Measurements from ENCODE around the gene TMEM51.

TMEM51 gene

DNA sequence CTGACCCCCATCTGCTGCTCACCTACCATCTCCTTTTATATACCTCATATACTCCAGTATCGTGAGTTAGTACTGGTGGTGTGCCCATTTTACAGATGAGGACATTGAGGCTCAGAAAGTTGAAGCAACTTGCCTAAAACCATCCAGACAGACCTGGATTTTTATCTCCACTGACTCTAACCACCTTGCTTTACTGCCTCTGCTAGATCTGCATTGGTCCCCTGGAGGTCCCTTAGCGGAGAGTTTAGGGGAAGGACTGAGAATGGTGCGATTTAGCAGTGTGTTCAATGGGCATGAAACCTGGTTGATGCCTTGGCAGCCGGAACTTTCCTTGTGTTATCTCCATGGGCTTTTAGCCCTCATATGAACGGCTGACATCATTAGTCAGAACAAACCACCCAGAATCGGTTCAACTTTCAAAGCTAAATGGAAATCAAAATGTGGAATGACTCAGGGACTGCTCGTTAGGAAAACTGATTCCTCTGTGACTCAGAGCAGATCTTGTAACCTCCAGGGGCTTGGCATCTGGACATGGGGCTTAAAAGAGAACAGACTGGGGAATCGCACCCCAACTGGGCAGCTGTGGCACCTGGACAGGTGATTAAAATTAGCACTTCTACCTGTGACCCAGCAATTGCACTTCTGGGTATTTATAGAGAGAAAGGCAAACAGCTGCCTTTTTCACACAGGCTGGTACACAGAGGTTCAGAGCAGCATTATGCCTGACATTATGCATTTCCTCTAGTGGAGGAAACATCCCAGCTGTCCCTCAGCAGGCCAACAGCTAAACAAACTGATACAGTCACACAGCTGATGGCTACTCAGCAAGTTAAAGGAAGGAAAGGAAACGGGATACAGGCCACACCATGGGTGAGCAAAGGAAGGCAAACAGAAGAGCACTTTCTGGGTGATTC lies 25.3 kb downstream of the TMEM51 start:
- no peaks in the 10 kb centered on the region for H3K9me3 ChIP-seq (ENCODE audit: control insufficient read depth, insufficient read depth, low read length)
- H3K27ac ChIP-seq (ENCODE audit: low read depth, low read length) = peak overlapping the region; percentile 75
- H3K4me1 ChIP-seq (ENCODE audit: control insufficient read depth, insufficient read depth, low read length) = peaks cover 7% of the 10 kb centered on the region; the same call in 1 of the 2 replicates
- no peaks in the 10 kb centered on the region for H3K27me3 ChIP-seq (ENCODE audit: control insufficient read depth, insufficient read depth, low read length)
- H3K9ac ChIP-seq (ENCODE audit: low read depth, low read length) = no peak overlapping the region
- H3K4me3 ChIP-seq (ENCODE audit: low read depth, low read length) = no peak overlapping the region
- no peaks in the 10 kb centered on the region for H3K36me3 ChIP-seq (ENCODE audit: control insufficient read depth, insufficient read depth, low read length)

DNA sequence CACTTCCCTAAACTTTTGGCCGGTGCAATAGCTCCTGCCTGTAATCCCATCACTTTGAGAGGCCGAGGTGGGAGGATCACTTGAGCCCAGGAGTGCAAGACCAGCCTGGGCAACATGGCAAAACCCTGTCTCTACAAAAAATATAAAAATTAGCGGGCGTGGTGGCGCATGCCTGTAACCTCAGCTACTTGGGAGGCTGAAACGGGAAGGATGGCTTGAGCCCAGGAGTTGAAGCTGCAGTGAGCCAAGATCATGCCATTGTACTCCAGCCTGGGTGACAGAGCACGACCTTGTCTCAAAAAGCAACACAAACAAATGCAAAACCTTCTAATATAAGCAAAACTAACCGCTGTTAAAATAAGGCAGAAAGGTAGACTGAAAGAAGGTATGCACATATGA lies 25.9 kb downstream of the TMEM51 start:
- Histone ChIP-seq H3K9me3 (ENCODE audit: control insufficient read depth, insufficient read depth, low read length) (no peaks in the 10 kb centered on the region), H3K4me1 (ENCODE audit: control insufficient read depth, insufficient read depth, low read length) (peaks cover 7% of the 10 kb centered on the region; the same call in 1 of the 2 replicates)

DNA sequence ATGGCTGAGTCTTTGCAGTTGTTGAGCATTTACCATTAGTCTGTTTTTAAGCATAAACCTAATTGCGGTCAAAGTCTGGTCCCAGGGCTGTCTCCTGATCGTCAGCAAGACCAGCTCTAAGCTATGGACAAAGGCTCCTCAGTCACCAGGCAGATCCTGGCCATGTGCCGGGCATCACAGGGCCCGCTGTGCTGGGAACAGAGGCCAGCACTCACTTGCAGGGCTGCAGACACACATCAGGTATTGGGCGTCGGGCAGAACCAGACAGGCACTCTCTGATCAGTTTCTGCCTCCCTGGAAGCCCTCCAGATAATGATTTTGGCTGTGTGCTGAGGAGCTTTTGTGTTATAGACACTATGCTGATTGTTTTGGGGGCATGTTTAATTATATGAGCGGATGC lies 26.6 kb downstream of the TMEM51 start:
- H3K9me3 ChIP-seq (ENCODE audit: control insufficient read depth, insufficient read depth, low read length) = no peaks in the 10 kb centered on the region
- H3K27ac ChIP-seq (ENCODE audit: low read depth, low read length) = no peak overlapping the region

More for the DNA sequence above, 25.9 kb downstream of the TMEM51 start:
- H3K27ac ChIP-seq (ENCODE audit: low read depth, low read length) = peak overlapping the region; percentile 75
- H3K9ac ChIP-seq (ENCODE audit: low read depth, low read length) = no peak overlapping the region
- no peak overlapping the region for H3K4me3 ChIP-seq (ENCODE audit: low read depth, low read length)
- H3K27me3 ChIP-seq (ENCODE audit: control insufficient read depth, insufficient read depth, low read length) = no peaks in the 10 kb centered on the region
- no peaks in the 10 kb centered on the region for H3K36me3 ChIP-seq (ENCODE audit: control insufficient read depth, insufficient read depth, low read length)

DNA sequence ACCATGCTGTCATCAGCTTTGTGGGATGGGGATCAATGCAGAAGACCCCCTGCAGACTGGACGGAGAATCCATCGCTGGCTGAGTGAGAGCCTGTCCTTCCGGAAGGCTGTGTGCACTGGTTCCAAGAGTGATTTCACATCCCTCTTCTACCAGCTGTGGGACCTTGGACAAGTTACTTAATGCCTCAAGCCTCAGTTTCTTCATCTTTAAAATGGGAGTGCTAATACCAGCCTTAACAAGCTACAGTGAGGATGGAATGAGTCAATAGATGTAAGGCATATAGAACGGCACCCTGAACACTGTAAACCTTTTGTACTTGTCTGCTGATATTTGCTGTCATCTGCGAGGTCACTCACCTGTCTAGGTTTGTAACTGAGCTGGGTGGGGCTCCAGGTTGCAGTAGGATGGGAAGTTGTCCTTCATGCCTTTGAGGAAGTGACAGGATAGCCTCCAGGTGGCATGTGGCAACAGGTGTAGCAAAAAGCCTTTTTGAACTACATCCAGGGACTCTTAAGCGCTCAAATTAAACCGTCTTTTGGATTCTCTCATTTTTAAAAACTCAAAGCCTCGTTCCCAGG lies 27.5 kb downstream of the TMEM51 start:
- Histone ChIP-seq H3K36me3 (ENCODE audit: control insufficient read depth, insufficient read depth, low read length) (no peaks in the 10 kb centered on the region), H3K4me1 (ENCODE audit: control insufficient read depth, insufficient read depth, low read length) (peaks cover 11% of the 10 kb centered on the region; the same call in 1 of the 2 replicates), H3K9ac (ENCODE audit: low read depth, low read length) (no peak overlapping the region), H3K9me3 (ENCODE audit: control insufficient read depth, insufficient read depth, low read length) (no peaks in the 10 kb centered on the region), H3K4me3 (ENCODE audit: low read depth, low read length) (no peak overlapping the region), H3K27ac (ENCODE audit: low read depth, low read length) (no peak overlapping the region), H3K27me3 (ENCODE audit: control insufficient read depth, insufficient read depth, low read length) (no peaks in the 10 kb centered on the region)

More for the DNA sequence above, 26.6 kb downstream of the TMEM51 start:
- Histone ChIP-seq H3K4me1 (ENCODE audit: control insufficient read depth, insufficient read depth, low read length) (peaks cover 7% of the 10 kb centered on the region; the same call in 1 of the 2 replicates), H3K4me3 (ENCODE audit: low read depth, low read length) (no peak overlapping the region), H3K36me3 (ENCODE audit: control insufficient read depth, insufficient read depth, low read length) (no peaks in the 10 kb centered on the region), H3K9ac (ENCODE audit: low read depth, low read length) (no peak overlapping the region), H3K27me3 (ENCODE audit: control insufficient read depth, insufficient read depth, low read length) (no peaks in the 10 kb centered on the region)

DNA sequence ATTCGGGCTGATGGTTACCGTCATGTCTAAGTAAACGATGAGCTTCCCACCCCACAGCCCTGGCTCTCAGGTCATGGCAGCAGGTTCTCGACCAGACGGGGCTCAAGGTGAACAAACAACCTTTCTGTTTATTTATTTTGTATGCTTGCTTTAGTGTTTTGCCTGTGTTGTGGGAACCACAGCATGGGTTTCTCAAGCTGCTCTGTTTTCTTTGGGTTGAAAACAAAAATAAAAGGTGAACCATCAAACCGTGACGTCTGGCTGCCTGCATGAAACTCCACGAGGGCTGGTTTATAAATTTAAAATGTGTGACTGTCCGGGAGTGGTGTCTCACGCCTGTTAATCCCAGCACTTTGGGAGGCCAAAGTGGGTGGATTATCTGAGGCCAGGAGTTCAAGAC lies 28.0 kb downstream of the TMEM51 start:
- Histone ChIP-seq H3K9me3 (ENCODE audit: control insufficient read depth, insufficient read depth, low read length) (no peaks in the 10 kb centered on the region), H3K36me3 (ENCODE audit: control insufficient read depth, insufficient read depth, low read length) (no peaks in the 10 kb centered on the region), H3K9ac (ENCODE audit: low read depth, low read length) (no peak overlapping the region), H3K27ac (ENCODE audit: low read depth, low read length) (no peak overlapping the region), H3K27me3 (ENCODE audit: control insufficient read depth, insufficient read depth, low read length) (no peaks in the 10 kb centered on the region), H3K4me3 (ENCODE audit: low read depth, low read length) (no peak overlapping the region), H3K4me1 (ENCODE audit: control insufficient read depth, insufficient read depth, low read length) (peaks cover 11% of the 10 kb centered on the region; the same call in 1 of the 2 replicates)

DNA sequence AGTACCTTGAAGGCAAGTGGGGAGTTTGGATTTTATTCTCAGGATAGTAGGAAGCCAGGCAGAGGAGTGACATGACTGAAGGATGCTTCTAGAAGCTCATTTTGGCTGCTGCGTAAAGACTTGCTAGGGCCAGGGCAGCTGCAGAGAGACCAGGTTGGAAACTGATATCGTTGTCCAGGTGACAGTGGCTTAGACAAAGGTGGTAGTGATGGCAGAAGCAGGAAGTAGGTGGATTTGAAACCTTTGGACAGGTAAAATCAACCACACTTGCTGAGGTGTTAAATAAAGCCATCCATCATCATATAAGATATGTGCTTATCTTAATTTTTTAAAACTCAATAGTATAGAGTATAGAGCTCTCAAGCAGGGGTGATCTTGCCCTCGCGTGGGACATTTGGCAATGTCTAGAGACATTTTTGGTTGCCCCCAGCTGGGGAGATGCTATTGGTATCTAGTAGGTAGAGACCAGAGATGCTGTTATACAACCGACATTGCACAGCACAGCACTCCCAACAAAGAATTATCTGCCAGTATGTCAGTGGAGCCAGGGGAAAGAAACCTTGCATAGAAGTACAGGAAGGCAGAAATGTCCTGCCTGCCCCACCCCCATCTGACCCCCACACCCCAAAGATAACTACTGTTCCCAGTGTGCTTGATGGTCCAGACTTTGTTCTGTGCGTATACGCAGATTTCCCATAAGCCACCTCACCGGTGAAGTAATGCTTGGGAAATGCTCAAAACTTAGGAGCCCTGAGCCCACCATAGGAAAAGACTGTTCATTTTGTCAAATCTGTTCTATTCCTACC lies 31.1 kb downstream of the TMEM51 start:
- H3K27me3 ChIP-seq (ENCODE audit: control insufficient read depth, insufficient read depth, low read length) = no peaks in the 10 kb centered on the region
- no peaks in the 10 kb centered on the region for H3K9me3 ChIP-seq (ENCODE audit: control insufficient read depth, insufficient read depth, low read length)
- no peak overlapping the region for H3K27ac ChIP-seq (ENCODE audit: low read depth, low read length)
- H3K4me3 ChIP-seq (ENCODE audit: low read depth, low read length) = no peak overlapping the region
- H3K9ac ChIP-seq (ENCODE audit: low read depth, low read length) = no peak overlapping the region
- H3K4me1 ChIP-seq (ENCODE audit: control insufficient read depth, insufficient read depth, low read length) = peaks cover 21% of the 10 kb centered on the region
- H3K36me3 ChIP-seq (ENCODE audit: control insufficient read depth, insufficient read depth, low read length) = no peaks in the 10 kb centered on the region

DNA sequence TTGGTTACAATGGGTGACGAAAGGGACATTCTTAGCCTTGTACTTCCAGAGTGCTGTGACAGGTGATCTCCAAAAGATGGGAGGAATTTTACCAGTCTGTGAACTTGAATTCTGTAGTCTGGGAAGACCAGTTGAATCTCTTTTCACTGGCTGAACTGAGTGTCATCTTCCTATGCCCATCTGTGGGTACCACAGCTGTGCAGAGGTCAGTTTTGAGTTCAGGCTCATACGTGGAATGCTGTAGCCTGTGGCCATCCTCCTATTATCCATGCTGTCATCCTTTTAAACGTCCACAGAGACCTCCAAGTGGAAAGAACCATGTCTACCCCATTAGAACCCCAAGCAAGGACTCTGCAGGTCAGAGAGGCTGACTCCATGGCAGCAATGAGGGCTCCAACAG lies 32.1 kb downstream of the TMEM51 start:
- no peaks in the 10 kb centered on the region for H3K9me3 ChIP-seq (ENCODE audit: control insufficient read depth, insufficient read depth, low read length)
- no peaks in the 10 kb centered on the region for H3K36me3 ChIP-seq (ENCODE audit: control insufficient read depth, insufficient read depth, low read length)
- H3K4me1 ChIP-seq (ENCODE audit: control insufficient read depth, insufficient read depth, low read length) = peaks cover 21% of the 10 kb centered on the region
- no peak overlapping the region for H3K27ac ChIP-seq (ENCODE audit: low read depth, low read length)
- H3K27me3 ChIP-seq (ENCODE audit: control insufficient read depth, insufficient read depth, low read length) = no peaks in the 10 kb centered on the region
- no peak overlapping the region for H3K9ac ChIP-seq (ENCODE audit: low read depth, low read length)
- no peak overlapping the region for H3K4me3 ChIP-seq (ENCODE audit: low read depth, low read length)

DNA sequence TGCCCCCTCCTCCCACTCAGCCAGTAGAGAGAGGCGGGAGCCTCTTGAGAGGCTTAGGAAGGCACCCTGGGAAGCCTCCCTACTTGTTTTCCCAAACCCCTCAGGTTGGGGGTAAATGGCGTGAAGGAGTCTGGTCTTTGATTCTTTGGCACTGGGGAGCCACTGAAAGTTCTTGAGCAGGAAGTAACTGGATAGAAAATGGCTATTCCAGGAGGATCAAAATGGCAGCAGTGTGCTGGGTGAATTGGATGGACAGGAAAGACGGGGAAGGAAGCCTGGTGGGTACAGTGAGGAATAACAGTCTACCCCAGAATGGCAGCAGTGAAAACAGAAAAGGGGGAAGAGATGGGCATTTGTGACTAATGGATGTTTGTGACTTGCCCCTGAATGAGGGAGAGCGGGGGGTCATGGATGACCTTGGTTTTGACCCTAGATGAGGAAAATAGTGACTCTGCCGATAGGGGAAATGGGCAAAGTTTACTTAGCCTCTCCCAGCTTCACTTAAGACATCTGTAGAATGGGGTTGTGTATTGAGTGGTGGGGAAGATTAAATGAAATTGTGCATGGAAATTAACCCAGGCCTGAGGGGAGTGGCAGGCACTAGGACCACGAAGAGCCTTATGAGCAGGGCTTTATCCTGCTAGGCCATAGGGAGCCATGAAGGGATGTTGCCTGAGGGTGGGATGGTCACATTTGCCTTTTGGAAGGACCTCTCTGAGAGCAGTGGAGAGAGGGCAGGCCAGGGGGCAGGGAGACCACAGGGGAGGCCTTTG lies 32.7 kb downstream of the TMEM51 start:
- Histone ChIP-seq H3K9ac (ENCODE audit: low read depth, low read length) (no peak overlapping the region), H3K27me3 (ENCODE audit: control insufficient read depth, insufficient read depth, low read length) (no peaks in the 10 kb centered on the region), H3K9me3 (ENCODE audit: control insufficient read depth, insufficient read depth, low read length) (no peaks in the 10 kb centered on the region), H3K27ac (ENCODE audit: low read depth, low read length) (peak overlapping the region; percentile 37), H3K4me1 (ENCODE audit: control insufficient read depth, insufficient read depth, low read length) (peaks cover 21% of the 10 kb centered on the region), H3K4me3 (ENCODE audit: low read depth, low read length) (no peak overlapping the region), H3K36me3 (ENCODE audit: control insufficient read depth, insufficient read depth, low read length) (no peaks in the 10 kb centered on the region)

DNA sequence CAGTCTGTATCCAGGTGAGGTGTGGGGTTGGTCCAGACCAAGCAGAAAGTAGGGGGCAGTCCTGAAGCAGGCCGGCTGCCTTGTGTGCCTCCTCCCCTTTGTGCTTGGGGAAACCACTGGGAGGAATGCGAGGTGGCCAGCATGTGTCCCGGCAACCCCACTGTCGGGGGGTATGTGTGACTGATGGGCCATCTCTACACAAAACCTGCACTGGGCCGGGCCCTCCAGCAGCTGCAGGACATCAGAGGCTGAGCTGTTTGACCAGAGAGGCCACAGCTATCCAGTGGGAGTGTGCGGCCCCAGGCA lies 33.3 kb downstream of the TMEM51 start:
- Histone ChIP-seq H3K9ac (ENCODE audit: low read depth, low read length) (no peak overlapping the region), H3K4me1 (ENCODE audit: control insufficient read depth, insufficient read depth, low read length) (peaks cover 21% of the 10 kb centered on the region), H3K4me3 (ENCODE audit: low read depth, low read length) (no peak overlapping the region)

More for the DNA sequence above, 33.3 kb downstream of the TMEM51 start:
- H3K27me3 ChIP-seq (ENCODE audit: control insufficient read depth, insufficient read depth, low read length) = no peaks in the 10 kb centered on the region
- H3K36me3 ChIP-seq (ENCODE audit: control insufficient read depth, insufficient read depth, low read length) = no peaks in the 10 kb centered on the region
- H3K9me3 ChIP-seq (ENCODE audit: control insufficient read depth, insufficient read depth, low read length) = no peaks in the 10 kb centered on the region
- peak overlapping the region; percentile 37 for H3K27ac ChIP-seq (ENCODE audit: low read depth, low read length)

Data from HUES48 (cell line).